Measurements from ENCODE around the gene ATRX.
"Not testable (repeated sequence)": the region's sequence is repeated elsewhere in the genome, so short reads cannot be mapped to it uniquely, and the experiment has no call there.

The ATRX gene, protein sequence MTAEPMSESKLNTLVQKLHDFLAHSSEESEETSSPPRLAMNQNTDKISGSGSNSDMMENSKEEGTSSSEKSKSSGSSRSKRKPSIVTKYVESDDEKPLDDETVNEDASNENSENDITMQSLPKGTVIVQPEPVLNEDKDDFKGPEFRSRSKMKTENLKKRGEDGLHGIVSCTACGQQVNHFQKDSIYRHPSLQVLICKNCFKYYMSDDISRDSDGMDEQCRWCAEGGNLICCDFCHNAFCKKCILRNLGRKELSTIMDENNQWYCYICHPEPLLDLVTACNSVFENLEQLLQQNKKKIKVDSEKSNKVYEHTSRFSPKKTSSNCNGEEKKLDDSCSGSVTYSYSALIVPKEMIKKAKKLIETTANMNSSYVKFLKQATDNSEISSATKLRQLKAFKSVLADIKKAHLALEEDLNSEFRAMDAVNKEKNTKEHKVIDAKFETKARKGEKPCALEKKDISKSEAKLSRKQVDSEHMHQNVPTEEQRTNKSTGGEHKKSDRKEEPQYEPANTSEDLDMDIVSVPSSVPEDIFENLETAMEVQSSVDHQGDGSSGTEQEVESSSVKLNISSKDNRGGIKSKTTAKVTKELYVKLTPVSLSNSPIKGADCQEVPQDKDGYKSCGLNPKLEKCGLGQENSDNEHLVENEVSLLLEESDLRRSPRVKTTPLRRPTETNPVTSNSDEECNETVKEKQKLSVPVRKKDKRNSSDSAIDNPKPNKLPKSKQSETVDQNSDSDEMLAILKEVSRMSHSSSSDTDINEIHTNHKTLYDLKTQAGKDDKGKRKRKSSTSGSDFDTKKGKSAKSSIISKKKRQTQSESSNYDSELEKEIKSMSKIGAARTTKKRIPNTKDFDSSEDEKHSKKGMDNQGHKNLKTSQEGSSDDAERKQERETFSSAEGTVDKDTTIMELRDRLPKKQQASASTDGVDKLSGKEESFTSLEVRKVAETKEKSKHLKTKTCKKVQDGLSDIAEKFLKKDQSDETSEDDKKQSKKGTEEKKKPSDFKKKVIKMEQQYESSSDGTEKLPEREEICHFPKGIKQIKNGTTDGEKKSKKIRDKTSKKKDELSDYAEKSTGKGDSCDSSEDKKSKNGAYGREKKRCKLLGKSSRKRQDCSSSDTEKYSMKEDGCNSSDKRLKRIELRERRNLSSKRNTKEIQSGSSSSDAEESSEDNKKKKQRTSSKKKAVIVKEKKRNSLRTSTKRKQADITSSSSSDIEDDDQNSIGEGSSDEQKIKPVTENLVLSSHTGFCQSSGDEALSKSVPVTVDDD (N-terminal part only)

DNA sequence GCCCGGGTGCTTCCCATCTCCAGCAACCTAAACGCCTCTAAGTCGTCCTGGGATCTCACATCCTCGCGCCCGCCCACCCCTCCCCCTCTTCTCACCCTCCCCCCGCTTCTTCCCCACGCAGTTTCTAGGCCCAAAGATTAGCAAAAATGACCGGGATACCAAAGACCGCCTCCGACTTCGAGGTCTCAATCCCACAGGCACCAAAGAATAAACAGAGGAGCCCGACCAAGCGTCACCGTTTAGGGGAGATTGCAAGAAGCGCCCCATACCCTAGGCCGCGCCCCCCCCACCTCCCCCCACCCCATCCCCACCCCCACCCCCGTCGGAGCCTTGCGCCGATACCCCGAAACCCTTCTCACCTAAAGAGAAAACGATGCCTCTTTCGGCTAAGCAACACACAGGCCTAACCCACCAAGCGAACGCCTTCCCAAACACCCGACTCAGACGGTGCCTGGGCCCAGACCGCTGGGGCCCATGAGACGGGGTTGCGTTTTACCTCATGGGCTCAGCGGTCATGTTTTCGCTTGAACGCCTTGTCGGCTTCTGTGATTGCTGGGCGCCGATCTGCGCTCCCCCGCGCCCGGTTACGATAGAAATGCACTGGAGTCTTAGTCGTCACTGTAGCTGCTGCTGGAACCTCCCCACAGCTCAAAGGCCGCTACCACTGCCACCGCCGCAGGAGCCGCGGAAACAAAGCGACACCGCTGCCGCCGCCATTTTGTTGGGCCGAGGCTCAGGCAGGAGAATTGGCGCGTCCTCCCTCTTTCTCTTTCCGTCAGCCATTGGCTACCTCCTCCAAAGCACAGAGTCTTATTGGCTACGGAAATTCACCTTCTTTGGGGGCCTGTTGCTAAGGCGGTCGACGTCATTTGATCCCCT is at the start of gene ATRX:
Gene ATRX, minus strand, starts transcription at position 731 of the 879 bp plus-strand sequence. Its CDS starts 215 bp downstream, at position 516.
- peak within 1 kb of the TSS; percentile 77 for H3K4me3 ChIP-seq (ENCODE audit: low read depth, low read length)
- in situ Hi-C loops (cut with HindIII; ENCODE audit: low sequenced_read_pairs): no loop called here
- peak; percentile 78 for DNase-seq (ENCODE audit: low read depth, low spot score)
- TF ChIP-seq, protein P1, sequence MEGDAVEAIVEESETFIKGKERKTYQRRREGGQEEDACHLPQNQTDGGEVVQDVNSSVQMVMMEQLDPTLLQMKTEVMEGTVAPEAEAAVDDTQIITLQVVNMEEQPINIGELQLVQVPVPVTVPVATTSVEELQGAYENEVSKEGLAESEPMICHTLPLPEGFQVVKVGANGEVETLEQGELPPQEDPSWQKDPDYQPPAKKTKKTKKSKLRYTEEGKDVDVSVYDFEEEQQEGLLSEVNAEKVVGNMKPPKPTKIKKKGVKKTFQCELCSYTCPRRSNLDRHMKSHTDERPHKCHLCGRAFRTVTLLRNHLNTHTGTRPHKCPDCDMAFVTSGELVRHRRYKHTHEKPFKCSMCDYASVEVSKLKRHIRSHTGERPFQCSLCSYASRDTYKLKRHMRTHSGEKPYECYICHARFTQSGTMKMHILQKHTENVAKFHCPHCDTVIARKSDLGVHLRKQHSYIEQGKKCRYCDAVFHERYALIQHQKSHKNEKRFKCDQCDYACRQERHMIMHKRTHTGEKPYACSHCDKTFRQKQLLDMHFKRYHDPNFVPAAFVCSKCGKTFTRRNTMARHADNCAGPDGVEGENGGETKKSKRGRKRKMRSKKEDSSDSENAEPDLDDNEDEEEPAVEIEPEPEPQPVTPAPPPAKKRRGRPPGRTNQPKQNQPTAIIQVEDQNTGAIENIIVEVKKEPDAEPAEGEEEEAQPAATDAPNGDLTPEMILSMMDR (IDR thresholded peaks at IDR 0.05; ENCODE audit: low read depth, low read length): no peak

DNA sequence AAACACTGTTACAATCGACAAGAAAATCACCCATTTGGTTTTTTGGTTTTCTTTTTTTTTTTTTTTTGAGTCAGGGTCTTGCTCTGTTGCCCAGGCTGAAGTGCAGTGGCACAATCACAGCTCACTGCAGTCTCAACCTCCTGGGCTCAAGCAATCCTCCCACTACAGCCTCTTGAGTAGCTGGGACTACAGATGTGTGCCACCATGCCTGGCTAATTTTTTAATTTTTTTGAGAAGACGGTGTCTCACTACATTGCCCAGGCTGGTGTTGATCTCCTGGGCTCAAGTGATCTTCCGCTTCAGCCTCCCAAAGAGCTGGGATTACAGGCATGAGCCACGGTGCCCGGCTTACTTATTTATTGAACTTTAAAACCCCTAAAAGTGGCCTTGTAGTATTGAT is 45.5 kb upstream of the ATRX start:
- in situ Hi-C loops (cut with HindIII; ENCODE audit: low sequenced_read_pairs); DNase-seq (ENCODE audit: low read depth, low spot score); H3K4me3 ChIP-seq (ENCODE audit: low read depth, low read length): not testable (repeated sequence)

DNA sequence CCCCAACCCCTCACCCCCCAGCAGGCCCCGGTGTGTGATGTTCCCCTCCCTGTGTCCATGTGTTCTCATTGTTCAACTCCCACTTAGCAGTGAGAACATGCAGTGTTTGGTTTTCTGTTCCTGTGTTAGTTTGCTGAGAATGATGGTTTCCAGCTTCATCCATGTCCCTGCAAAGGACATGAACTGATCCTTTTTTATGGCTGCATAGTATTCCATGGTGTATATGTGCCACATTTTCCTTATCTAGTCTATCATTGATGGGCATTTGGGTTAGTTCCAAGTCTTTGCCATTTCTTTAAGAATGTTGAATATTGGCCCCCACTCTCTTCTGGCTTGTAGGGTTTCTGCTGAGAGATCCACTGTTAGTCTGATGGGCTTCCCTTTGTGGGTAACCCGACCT is 36.0 kb upstream of the ATRX start:
- in situ Hi-C loops (cut with HindIII; ENCODE audit: low sequenced_read_pairs); DNase-seq (ENCODE audit: low read depth, low spot score); H3K4me3 ChIP-seq (ENCODE audit: low read depth, low read length): not testable (repeated sequence)

DNA sequence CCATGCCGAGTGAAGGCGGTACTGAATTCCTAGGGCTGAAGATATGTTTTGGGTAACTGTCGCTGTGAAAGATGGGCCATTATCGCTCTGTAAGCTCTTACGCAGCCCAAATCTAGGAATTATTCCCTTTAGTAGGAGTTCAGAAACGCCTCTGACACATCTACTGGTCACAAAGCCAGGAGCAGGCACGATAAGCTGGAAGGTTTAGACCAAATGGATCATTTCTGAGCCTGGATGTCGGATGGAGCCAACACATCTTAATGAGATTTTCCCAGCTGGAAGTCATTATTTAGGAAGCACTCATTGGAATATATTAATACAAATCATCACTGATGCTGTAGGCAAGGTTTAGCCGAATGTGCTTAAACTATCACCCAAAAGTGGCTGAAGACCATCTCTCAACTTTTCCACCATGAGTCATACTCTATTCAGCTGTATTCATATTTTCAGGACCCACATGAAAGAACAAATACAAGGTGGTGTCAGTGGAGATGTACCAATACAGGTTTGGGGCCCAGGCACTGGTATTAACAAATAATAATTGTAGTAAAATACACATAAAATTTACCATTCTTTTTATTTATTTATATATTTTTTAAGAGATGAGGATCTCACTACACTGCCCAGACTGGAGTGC is 34.2 kb upstream of the ATRX start:
- DNase-seq (ENCODE audit: low read depth, low spot score): no peak

DNA sequence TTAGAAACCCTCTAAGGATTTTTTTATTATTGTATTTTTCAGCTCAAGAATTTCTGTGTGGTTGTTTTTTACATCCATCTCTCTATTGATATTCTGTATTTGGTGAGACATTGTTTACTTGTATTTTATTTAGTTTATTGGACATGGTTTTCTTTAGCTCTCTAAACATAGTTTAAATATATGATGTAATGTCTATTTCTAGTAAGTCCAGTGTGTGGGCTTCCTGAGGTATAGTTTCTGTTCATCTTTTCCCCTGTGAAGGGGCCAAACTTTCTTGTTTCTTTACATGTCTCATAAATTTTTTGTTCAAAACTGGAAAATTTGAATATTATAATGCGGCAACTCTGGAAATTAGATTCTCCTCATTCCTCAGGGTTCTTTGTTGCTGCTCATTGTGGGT is 28.2 kb upstream of the ATRX start:
- TF ChIP-seq, protein P1 (IDR thresholded peaks at IDR 0.05; ENCODE audit: low read depth, low read length): no peak
- H3K4me3 ChIP-seq (ENCODE audit: low read depth, low read length): no peak overlapping the region
- DNase-seq (ENCODE audit: low read depth, low spot score): no peak
- in situ Hi-C loops (cut with HindIII; ENCODE audit: low sequenced_read_pairs): no loop called here

More for the DNA sequence above, 34.2 kb upstream of the ATRX start:
- in situ Hi-C loops (cut with HindIII; ENCODE audit: low sequenced_read_pairs): no loop called here
- TF ChIP-seq, protein P1 (IDR thresholded peaks at IDR 0.05; ENCODE audit: low read depth, low read length): no peak
- no peak overlapping the region for H3K4me3 ChIP-seq (ENCODE audit: low read depth, low read length)

DNA sequence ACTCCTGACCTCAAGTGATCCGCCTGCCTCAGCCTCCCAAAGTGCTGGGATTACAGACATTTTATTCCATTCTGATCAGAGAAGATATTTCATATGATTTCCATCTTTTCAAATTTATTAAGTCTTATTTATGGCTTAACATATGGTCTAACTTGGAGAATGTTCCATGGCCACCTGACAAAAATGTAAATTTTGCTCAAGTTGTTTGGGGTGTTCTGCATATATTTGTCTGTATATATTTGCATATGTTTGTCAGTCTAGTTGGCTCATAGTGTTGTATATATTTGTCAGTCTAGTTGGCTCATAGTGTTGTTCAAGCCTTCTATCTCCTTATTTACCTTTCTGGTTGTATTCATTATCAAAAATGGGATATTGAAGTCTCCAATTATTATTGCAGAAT is 16.2 kb upstream of the ATRX start:
- no peak overlapping the region for H3K4me3 ChIP-seq (ENCODE audit: low read depth, low read length)
- in situ Hi-C loops (cut with HindIII; ENCODE audit: low sequenced_read_pairs): no loop called here
- TF ChIP-seq, protein P1 (IDR thresholded peaks at IDR 0.05; ENCODE audit: low read depth, low read length): no peak
- no peak for DNase-seq (ENCODE audit: low read depth, low spot score)
